GM21515 (cell line): ENCODE results near the gene SUPT4H1.
A peak's percentile ranks its signal among the peaks of the same experiment; 100 is the strongest.
"Not testable (repeated sequence)": the region's sequence is repeated elsewhere in the genome, so short reads cannot be mapped to it uniquely, and the experiment has no call there.

Experiments used
- ATAC-seq: cut with Tn5 transposase; IDR thresholded peaks from one replicate; pipeline ENCODE4 v1.9.1; 2021; ENCODE audit not compliant: unreplicated experiment

The SUPT4H1 gene

GRCh38 chr17:58341861-58342475 is 10.0 kb downstream of the SUPT4H1 start:
- ATAC-seq: no peak

- ATAC-seq: not testable (repeated sequence)
Measured at GRCh38 chr17:58341136-58341860, 10.7 kb downstream of the SUPT4H1 start.

DNA sequence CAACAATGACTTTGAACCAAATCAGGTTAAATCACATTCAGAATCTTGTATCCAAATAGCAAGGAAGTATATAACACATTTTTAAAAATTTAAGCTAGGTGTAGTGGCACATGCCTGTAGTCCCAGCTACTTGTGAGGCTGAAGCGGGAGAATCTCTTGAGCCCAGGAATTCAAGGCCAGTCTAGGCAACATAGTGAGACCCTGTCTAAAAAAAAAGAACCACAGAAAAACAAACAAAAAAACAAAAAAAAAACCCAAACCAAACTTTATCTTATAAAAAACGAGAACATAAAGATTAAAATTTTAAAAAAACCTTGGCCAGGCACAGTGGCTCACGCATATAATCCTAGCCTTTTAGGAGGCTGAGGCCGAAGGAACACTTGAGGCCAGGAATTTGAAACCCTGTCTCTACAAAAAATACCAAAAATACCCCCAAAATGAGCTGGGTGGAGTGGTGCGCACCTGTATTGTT is 11.6 kb downstream of the SUPT4H1 start:
- ATAC-seq: no peak

- no peak for ATAC-seq
Measured at GRCh38 chr17:58339755-58340404, 12.1 kb downstream of the SUPT4H1 start.

- peak; percentile 24 for ATAC-seq
Measured at GRCh38 chr17:58338841-58339754, 12.9 kb downstream of the SUPT4H1 start.

DNA sequence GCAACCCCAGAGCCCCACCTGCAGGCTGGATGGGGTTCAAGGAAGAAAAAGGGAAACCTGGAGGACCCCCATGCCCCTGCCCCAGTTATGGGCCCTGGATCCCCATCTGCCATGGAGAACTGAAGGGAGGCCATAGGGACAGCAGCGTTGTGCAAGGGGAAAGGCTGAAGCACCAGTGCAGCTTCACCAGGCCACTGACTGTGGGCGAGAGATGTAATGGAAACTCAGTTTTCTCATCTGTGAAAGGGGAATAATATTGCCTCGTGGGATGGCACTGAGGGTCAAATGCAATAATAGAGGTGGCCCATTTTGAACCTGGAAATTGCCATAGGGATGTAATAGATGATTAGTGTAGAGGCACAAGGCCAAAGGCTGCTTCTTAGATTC is 13.6 kb downstream of the SUPT4H1 start:
- ATAC-seq: no peak

DNA sequence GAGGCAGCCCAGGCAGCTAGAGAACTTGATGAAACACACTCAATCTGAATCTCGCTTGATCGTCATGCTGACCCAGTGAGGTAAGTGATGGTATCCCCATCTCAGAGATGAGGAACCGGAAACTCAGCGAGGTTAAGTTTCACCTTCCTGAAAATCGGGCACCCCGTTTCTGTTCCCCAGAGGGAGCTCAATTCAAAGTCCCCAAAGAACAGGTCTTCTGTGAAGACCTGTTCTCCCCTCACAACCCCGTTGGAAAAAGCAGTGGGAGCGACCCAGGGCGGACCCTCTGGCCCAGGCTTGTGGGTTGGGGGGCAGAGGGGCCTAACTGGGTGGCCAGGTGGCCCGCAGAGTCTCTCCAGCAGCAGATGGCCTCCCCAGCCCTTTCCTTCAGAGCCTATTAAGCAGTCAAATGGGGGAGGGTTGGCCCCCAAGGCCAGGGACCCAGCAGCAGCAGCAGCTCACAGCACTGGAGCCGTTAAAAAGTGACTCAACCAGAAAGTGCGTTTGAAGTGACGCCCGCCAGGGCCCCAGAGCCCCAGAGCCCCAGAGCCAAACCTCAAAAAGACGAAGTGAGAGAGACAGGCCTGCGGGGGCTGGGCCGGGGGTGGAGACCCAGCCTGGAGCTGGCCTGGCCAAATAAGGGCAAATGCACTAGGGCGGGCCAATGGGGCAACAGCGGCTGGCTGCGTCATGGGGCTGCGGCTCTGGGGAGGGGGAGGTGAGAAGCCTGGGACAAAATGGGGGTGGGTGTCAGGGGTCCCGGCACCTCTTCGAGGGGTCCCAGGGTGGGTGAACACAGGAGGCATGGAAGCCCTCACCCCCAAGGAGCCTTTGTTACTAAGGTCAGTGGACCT is 14.2 kb downstream of the SUPT4H1 start:
- peak; percentile 43 for ATAC-seq

- ATAC-seq: no peak
Measured at GRCh38 chr17:58337210-58337599, 14.8 kb downstream of the SUPT4H1 start.

GRCh38 chr17:58336456-58337209 is 15.4 kb downstream of the SUPT4H1 start:
- ATAC-seq: no peak

- ATAC-seq: no peak
Measured at GRCh38 chr17:58335779-58336455, 16.1 kb downstream of the SUPT4H1 start.

- ATAC-seq: no peak
Measured at GRCh38 chr17:58335061-58335731, 16.8 kb downstream of the SUPT4H1 start.

GRCh38 chr17:58334661-58335060 is 17.3 kb downstream of the SUPT4H1 start:
- ATAC-seq: no peak

- ATAC-seq: no peak
Measured at GRCh38 chr17:58334256-58334655, 17.7 kb downstream of the SUPT4H1 start.

GRCh38 chr17:58333736-58334207 is 18.2 kb downstream of the SUPT4H1 start:
- ATAC-seq: no peak

DNA sequence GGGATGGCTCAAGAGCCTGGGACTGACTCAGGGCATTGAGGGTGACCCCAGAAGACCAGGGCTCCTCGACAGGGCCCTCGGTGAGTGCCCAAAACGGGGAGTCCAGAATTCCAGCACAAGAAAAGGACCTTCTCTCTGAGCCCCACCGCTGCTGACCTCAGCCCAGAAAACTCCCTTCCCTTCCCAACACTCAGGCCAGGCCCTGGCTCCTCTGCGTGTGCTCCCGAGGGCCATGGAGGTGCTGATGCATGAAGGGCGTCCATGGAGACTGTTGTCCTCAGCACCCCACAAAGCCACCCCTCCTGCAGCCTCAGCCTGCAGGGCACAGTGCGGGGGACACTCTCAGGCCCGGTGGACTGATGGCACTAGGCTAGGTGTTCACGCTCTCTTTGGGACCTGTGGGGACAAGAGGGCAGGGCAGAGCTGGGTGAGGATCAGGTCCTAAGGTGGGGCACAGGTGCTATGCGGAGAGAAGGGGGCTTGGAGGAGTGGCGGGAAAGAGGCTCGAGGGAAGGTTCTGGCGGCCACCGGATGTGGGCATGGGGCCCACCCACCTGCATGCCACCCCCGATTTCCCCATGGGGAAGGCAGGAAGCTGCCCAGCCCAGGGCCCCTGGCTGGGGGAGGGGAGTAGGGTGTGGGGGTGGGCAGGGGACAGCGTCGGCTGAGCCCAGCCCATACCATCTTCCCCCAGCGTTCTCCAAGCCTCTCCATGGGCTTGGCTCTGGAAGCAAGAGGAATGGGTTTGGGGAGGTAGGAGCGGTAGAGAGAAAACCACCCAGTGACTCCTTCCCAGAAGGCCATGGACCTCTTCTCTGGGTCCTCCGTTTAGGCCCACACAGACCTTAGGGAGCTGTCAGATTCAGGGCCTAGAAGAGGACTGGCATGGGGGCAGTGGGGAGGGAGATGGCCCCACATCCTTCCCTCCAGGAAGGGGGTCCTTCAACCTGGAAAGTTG is 18.9 kb downstream of the SUPT4H1 start:
- ATAC-seq: no peak

DNA sequence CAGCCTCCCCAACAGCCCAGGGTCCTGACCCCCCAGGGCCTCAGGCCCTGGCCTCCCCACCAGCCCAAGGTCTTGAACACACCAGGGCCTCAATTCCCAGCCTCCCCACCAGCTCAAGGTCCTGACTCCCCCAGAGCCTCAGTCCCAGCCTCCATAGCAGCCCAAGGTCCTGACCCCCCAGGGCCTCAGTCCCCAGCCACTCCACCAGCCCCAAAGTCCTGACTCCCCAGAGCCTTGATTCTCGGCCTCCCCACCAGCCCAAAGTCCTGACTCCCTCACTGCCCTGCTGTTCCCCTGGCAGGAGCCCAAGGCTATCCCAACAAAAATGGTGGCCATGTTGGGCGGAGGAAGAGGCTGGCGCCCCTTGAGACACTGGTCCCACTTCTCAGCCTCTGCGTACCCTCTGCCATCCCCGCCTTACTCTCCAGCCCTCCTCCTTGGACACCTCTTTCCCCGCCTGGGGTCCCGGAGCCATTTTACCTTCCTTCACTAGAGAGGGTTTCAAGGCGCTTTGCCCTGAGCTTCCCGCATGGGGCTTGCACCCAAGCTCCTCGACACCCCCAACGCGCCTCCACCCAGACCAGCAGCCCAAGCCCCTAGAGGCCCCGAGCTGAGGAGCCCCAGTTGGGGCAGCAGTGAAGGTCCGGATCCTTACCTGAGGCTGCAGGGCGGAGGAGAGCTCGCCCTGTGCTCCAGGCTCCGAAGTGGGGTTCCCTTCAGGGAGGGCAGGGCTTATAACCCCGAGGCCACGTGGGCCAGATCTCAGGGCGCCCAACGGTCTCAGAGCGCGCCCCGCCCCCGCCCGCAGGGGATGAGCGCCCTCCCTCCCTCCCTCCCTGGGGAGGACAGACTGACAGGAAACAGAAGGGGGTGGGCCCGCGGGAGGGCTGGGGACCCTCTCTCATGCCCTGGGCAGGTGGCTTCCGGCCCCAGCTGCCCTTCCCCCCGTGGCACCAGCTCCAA is 19.9 kb downstream of the SUPT4H1 start:
- no peak for ATAC-seq
